Vein endothelial cell (primary cell): ENCODE data around the gene SLC22A3. TPM values are rescaled to one million over a fixed set of nuclear protein-coding genes. Genes with fewer than 3 reads are reported as not detected.

ENCODE experiments used
- total RNA-seq: library from RNA; depleted of rRNA; stranded (reverse); fragments of >200 nt; gene quantifications from 2 replicates; pipeline ENCODE4 v1.2.3, GENCODE V29; 2012

Gene SLC22A3, protein sequence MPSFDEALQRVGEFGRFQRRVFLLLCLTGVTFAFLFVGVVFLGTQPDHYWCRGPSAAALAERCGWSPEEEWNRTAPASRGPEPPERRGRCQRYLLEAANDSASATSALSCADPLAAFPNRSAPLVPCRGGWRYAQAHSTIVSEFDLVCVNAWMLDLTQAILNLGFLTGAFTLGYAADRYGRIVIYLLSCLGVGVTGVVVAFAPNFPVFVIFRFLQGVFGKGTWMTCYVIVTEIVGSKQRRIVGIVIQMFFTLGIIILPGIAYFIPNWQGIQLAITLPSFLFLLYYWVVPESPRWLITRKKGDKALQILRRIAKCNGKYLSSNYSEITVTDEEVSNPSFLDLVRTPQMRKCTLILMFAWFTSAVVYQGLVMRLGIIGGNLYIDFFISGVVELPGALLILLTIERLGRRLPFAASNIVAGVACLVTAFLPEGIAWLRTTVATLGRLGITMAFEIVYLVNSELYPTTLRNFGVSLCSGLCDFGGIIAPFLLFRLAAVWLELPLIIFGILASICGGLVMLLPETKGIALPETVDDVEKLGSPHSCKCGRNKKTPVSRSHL
- total RNA-seq = not detected in 2 replicates

GRCh38 chr6:160348223-160349019 lies at the start of gene SLC22A3:
Gene SLC22A3, plus strand, starts transcription at chr6:160348378. Its CDS starts 42 bp downstream, at chr6:160348420.

Other genes starting within 250 kb of the SLC22A3 start
- gene SLC22A1, start 226.6 kb upstream of the SLC22A3 start, total RNA-seq = 0.19 and 0.65 TPM in 2 replicates
- not detected in 2 replicates for gene SLC22A2, start 89.6 kb upstream of the SLC22A3 start, total RNA-seq